Loucy (cell line): ENCODE results near the gene ZNF775.

Source experiments
- H2AFZ ChIP-seq: fragments of 200-600 bp; sonication (generic); 2 replicates; pipeline ENCODE4 v1.6.0; 2016; ENCODE audit warnings: antibody characterized with exemption, mild to moderate bottlenecking, low read length, moderate library complexity
- H3F3A ChIP-seq: fragments of 200-600 bp; 2 replicates; pipeline ENCODE4 v1.6.0; 2016; ENCODE audit warnings: antibody characterized with exemption, low read depth, mild to moderate bottlenecking
- H3K27me3 ChIP-seq: fragments of 200-600 bp; sonication (generic); 2 replicates; pipeline ENCODE4 v1.6.1; 2014; ENCODE audit warnings: low read length, mild to moderate bottlenecking; ENCODE audit not compliant: insufficient read depth, poor library complexity, severe bottlenecking
- H3K36me3 ChIP-seq: fragments of 200-600 bp; sonication (generic); 2 replicates; pipeline ENCODE4 v1.6.1; 2016; ENCODE audit warnings: low read length; ENCODE audit not compliant: insufficient read depth
- H3K4me1 ChIP-seq: fragments of 200-600 bp; sonication (generic); 2 replicates; pipeline ENCODE4 v1.5.1; 2014; ENCODE audit warnings: low read length, mild to moderate bottlenecking; ENCODE audit not compliant: insufficient read depth, poor library complexity, severe bottlenecking
- H3K4me2 ChIP-seq: fragments of 200-600 bp; sonication (generic); 2 replicates; pipeline ENCODE4 v1.6.0; 2014; ENCODE audit warnings: antibody characterized with exemption, low read length, low read depth, mild to moderate bottlenecking; ENCODE audit not compliant: poor library complexity, severe bottlenecking
- H3K4me3 ChIP-seq: fragments of 200-600 bp; sonication (generic); 2 replicates; pipeline ENCODE4 v1.5.1; 2014; ENCODE audit warnings: low read length, mild to moderate bottlenecking, mixed read lengths; ENCODE audit not compliant: poor library complexity, severe bottlenecking
- H3K79me2 ChIP-seq: fragments of 200-600 bp; sonication (generic); 2 replicates; pipeline ENCODE4 v1.6.1; 2014; ENCODE audit warnings: low read length; ENCODE audit not compliant: insufficient read depth
- H3K9ac ChIP-seq: fragments of 200-600 bp; sonication (generic); 2 replicates; pipeline ENCODE4 v1.6.0; 2014; ENCODE audit warnings: mild to moderate bottlenecking, low read depth, low read length, moderate library complexity; ENCODE audit not compliant: poor library complexity, severe bottlenecking
- H3K9me2 ChIP-seq: fragments of 200-600 bp; sonication (generic); replicated peaks from 2 replicates; pipeline ENCODE4 v1.6.1; 2016; ENCODE audit warnings: low read depth, low read length, mixed read lengths
- H3K9me3 ChIP-seq: fragments of 200-600 bp; sonication (generic); 2 replicates; pipeline ENCODE4 v1.6.1; 2014; ENCODE audit warnings: mild to moderate bottlenecking, antibody characterized with exemption, low read length, low read depth; ENCODE audit not compliant: insufficient read depth
- H4K20me1 ChIP-seq: fragments of 200-600 bp; sonication (generic); 2 replicates; pipeline ENCODE4 v1.6.0; 2014; ENCODE audit warnings: antibody characterized with exemption, low read length, mild to moderate bottlenecking; ENCODE audit not compliant: insufficient read depth, poor library complexity, severe bottlenecking
- CTCF ChIP-seq: fragments of 200-600 bp; sonication (generic); conservative IDR thresholded peaks from 2 replicates; pipeline ENCODE4 v1.5.1; 2014; ENCODE audit warnings: mild to moderate bottlenecking, antibody characterized with exemption, low read length
- EZH2phosphoT487 ChIP-seq: fragments of 200-600 bp; IDR thresholded peaks from 2 replicates; pipeline ENCODE4 v1.6.1; 2018; ENCODE audit warnings: antibody characterized with exemption, mild to moderate bottlenecking, moderate library complexity, borderline replicate concordance

Gene ZNF775

GRCh38 chr7:150390205-150390604 lies 11.1 kb downstream of the ZNF775 start:
- Histone ChIP-seq H3K4me2 (no peak overlapping the region), H3K27me3 (no peaks in the 10 kb centered on the region), H3K9me3 (no peaks in the 10 kb centered on the region), H2AFZ (no peak overlapping the region), H3K79me2 (no peaks in the 10 kb centered on the region; the same call in 1 of the 2 replicates), H3K9me2 (no peaks in the 10 kb centered on the region), H3F3A (no peaks in the 10 kb centered on the region), H3K36me3 (peaks cover 4% of the 10 kb centered on the region; the same call in 1 of the 2 replicates), H4K20me1 (no peaks in the 10 kb centered on the region), H3K9ac (no peak overlapping the region), H3K4me3 (no peak overlapping the region), H3K4me1 (no peaks in the 10 kb centered on the region)
- TF ChIP-seq EZH2phosphoT487: no peak
- TF ChIP-seq CTCF: no peak

- Histone ChIP-seq H3K9ac (no peak overlapping the region), H3K4me3 (no peak overlapping the region), H3K27me3 (no peaks in the 10 kb centered on the region), H4K20me1 (no peaks in the 10 kb centered on the region), H3K79me2 (peaks cover 3% of the 10 kb centered on the region; the same call in 1 of the 2 replicates), H3K36me3 (peaks cover 11% of the 10 kb centered on the region; the same call in 1 of the 2 replicates), H2AFZ (no peak overlapping the region), H3K9me3 (no peaks in the 10 kb centered on the region), H3K4me1 (no peaks in the 10 kb centered on the region), H3K9me2 (no peaks in the 10 kb centered on the region), H3F3A (no peaks in the 10 kb centered on the region), H3K4me2 (no peak overlapping the region)
- TF ChIP-seq CTCF: no peak
- no peak for TF ChIP-seq EZH2phosphoT487
Observed at GRCh38 chr7:150393325-150393724, 14.2 kb downstream of the ZNF775 start.

GRCh38 chr7:150396426-150396825 lies 17.3 kb downstream of the ZNF775 start:
- Histone ChIP-seq H3K4me1 (no peaks in the 10 kb centered on the region), H3K36me3 (peaks cover 18% of the 10 kb centered on the region; the same call in 1 of the 2 replicates), H3K4me2 (no peak overlapping the region), H3K79me2 (peaks cover 3% of the 10 kb centered on the region; the same call in 1 of the 2 replicates), H3F3A (no peaks in the 10 kb centered on the region), H3K9me3 (no peaks in the 10 kb centered on the region), H3K9me2 (no peaks in the 10 kb centered on the region), H2AFZ (no peak overlapping the region), H3K9ac (no peak overlapping the region), H3K4me3 (no peak overlapping the region), H3K27me3 (no peaks in the 10 kb centered on the region), H4K20me1 (no peaks in the 10 kb centered on the region)
- TF ChIP-seq CTCF (no peak), EZH2phosphoT487 (no peak)
